ENCODE data around the gene DIAPH2. TPM values are rescaled to one million over a fixed set of nuclear protein-coding genes. Genes with fewer than 3 reads are reported as not detected.

DIAPH2 gene
- total RNA-seq, 5 donors from 2014 or later (not counting 1 experiment from before 2014, with no cell fraction given), result 8.4 to 15.3 (median 10.8) TPM

DNA sequence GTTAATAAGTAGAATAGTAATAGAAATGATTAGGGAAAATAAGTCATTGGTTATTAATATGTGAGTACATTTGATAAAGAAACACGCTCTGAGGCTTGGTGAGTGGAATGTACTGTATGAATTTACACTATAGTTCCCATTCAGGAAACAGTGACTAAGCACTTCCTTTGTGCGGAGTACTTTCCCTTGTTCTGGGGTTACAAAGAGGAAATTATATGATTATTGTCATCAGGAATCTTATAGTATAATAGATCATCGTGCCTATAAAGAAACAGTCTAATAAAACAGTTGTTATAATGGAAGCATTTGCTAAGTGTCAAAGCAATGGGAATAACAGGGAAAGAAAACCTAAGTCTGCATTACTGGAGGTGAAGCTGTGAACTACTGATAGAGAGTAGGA, 337.0 kb downstream of the DIAPH2 start:
- Histone ChIP-seq H3K36me3 (ENCODE audit: control insufficient read depth in 2 of 2, extremely low read depth in 1 of 2, insufficient read depth in 1 of 2, low read length in 1 of 2) (no peaks in the 10 kb centered on the region), H3K4me1 (ENCODE audit: control insufficient read depth in 1 of 2, extremely low read depth in 1 of 2, insufficient read depth in 2 of 2, low read length in 2 of 2) (no peaks in the 10 kb centered on the region), H3K4me3 (ENCODE audit: control insufficient read depth in 1 of 2, extremely low read depth in 1 of 2, low read length in 1 of 2) (no peak overlapping the region), H3K27me3 (replicated peaks in 1 of 2; ENCODE audit: control insufficient read depth in 2 of 2, extremely low read depth in 1 of 2, insufficient read depth in 2 of 2, low read length in 1 of 2) (no peaks in the 10 kb centered on the region), H3K9me3 (no peaks in the 10 kb centered on the region), H3K27ac (ENCODE audit: low read length) (no peak overlapping the region)
- ATAC-seq (replicated peaks in 1 of 4) (no peak), DNase-seq (no peak)
- Mint-ChIP-seq H3K4me1 (peaks cover 0 to 1% (median 0%) of the 10 kb centered on the region in 3 donors), H3K36me3 (peaks cover 3% of the 10 kb centered on the region), H3K9me3 (no peaks in the 10 kb centered on the region), H3K27me3 (peaks cover 0 to 5% of the 10 kb centered on the region in 2 donors), H3K27ac (no peak overlapping the region), H3K4me3 (no peak overlapping the region)
- CTCF ChIA-PET, result no interaction called here
- WGBS (ENCODE audit: insufficient coverage), result no CpG with 5 or more reads among the region's 3 CpGs
- POLR2A ChIA-PET, result no interaction called here

GRCh38 chrX:97026406-97026805, 341.8 kb downstream of the DIAPH2 start:
- Histone ChIP-seq H3K27me3 (replicated peaks in 1 of 2; ENCODE audit: control insufficient read depth in 2 of 2, extremely low read depth in 1 of 2, insufficient read depth in 2 of 2, low read length in 1 of 2) (no peaks in the 10 kb centered on the region), H3K9me3 (no peaks in the 10 kb centered on the region), H3K36me3 (ENCODE audit: control insufficient read depth in 2 of 2, extremely low read depth in 1 of 2, insufficient read depth in 1 of 2, low read length in 1 of 2) (no peaks in the 10 kb centered on the region), H3K4me1 (ENCODE audit: control insufficient read depth in 1 of 2, extremely low read depth in 1 of 2, insufficient read depth in 2 of 2, low read length in 2 of 2) (no peaks in the 10 kb centered on the region), H3K4me3 (ENCODE audit: control insufficient read depth in 1 of 2, extremely low read depth in 1 of 2, low read length in 1 of 2) (no peak overlapping the region), H3K27ac (ENCODE audit: low read length) (no peak overlapping the region)
- CTCF ChIA-PET, result interaction anchor here in 1 of 2 donors (0.6 kb wide), 1 partner anchor 1004 kb away, joined by 3 read pairs; no protein-coding TSS in a partner anchor
- Mint-ChIP-seq H3K9me3 (no peaks in the 10 kb centered on the region), H3K36me3 (peaks cover 5% of the 10 kb centered on the region), H3K4me3 (no peak overlapping the region), H3K27ac (no peak overlapping the region), H3K27me3 (peaks cover 0 to 6% of the 10 kb centered on the region in 2 donors), H3K4me1 (peaks cover 0 to 1% (median 0%) of the 10 kb centered on the region in 3 donors)
- ATAC-seq (replicated peaks in 1 of 4) (no peak), DNase-seq (no peak)
- POLR2A ChIA-PET, result no interaction called here
- no CpG with 5 or more reads among the region's 2 CpGs for WGBS (ENCODE audit: insufficient coverage)

DNA sequence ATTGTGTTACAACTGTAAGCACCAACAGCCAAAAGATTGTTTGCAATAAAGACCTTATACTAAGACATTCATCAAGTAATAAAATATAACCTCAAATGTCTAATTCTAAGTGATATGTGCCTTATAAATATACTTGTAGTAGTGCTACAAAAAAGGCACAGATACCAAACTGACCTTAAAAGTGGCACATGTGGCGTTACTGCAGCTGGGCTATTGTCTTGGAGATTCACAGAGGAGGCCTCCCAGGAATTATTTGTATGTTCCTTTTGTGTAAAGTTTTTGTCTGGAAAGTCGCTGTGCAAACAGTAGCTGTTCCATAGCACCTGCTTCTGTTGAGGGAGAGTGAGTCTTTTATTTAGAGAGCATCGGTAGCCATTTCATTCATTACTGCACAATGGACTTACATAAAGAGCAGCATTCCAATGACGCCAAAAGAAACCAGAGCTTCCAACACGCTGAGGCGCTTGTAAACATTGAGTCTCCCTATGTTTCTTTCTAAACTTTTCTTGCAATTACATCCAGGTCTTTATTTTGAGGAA, 342.8 kb downstream of the DIAPH2 start:
- Histone ChIP-seq H3K4me3 (ENCODE audit: control insufficient read depth in 1 of 2, extremely low read depth in 1 of 2, low read length in 1 of 2) (no peak overlapping the region), H3K9me3 (no peaks in the 10 kb centered on the region), H3K27ac (ENCODE audit: low read length) (no peak overlapping the region), H3K27me3 (replicated peaks in 1 of 2; ENCODE audit: control insufficient read depth in 2 of 2, extremely low read depth in 1 of 2, insufficient read depth in 2 of 2, low read length in 1 of 2) (no peaks in the 10 kb centered on the region), H3K4me1 (ENCODE audit: control insufficient read depth in 1 of 2, extremely low read depth in 1 of 2, insufficient read depth in 2 of 2, low read length in 2 of 2) (no peaks in the 10 kb centered on the region), H3K36me3 (ENCODE audit: control insufficient read depth in 2 of 2, extremely low read depth in 1 of 2, insufficient read depth in 1 of 2, low read length in 1 of 2) (no peaks in the 10 kb centered on the region)
- POLR2A ChIA-PET, result no interaction called here
- Mint-ChIP-seq H3K27ac (no peak overlapping the region), H3K4me3 (no peak overlapping the region), H3K36me3 (peaks cover 5% of the 10 kb centered on the region), H3K4me1 (peaks cover 0 to 1% (median 0%) of the 10 kb centered on the region in 3 donors), H3K27me3 (peaks cover 0 to 13% of the 10 kb centered on the region in 2 donors), H3K9me3 (no peaks in the 10 kb centered on the region)
- CTCF ChIA-PET, result no interaction called here
- no CpG with 5 or more reads among the region's 6 CpGs for WGBS (ENCODE audit: insufficient coverage)
- no peak for DNase-seq
- ATAC-seq (replicated peaks in 1 of 4), result no peak

DNA sequence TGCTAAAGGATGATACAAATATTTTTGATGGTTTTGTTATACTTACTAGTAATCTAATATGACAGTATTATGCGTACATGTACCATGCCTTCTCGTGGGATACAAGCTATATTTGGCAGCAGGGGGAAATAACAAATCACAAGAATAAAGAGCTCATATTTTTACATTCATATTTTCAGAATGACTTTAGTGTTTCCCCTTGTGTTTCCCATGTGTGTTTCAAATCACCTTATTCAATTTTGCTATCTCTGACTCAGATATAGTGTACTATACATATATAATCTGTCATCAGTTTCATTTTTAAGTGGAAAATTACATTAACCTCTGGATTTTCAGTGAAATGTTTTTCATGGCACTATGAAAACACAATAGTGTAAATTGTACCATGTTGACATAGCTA, 345.8 kb downstream of the DIAPH2 start:
- H3K4me3 Mint-ChIP-seq, result no peak overlapping the region
- Histone ChIP-seq H3K9me3 (no peaks in the 10 kb centered on the region), H3K36me3 (ENCODE audit: control insufficient read depth in 2 of 2, extremely low read depth in 1 of 2, insufficient read depth in 1 of 2, low read length in 1 of 2) (no peaks in the 10 kb centered on the region), H3K4me1 (ENCODE audit: control insufficient read depth in 1 of 2, extremely low read depth in 1 of 2, insufficient read depth in 2 of 2, low read length in 2 of 2) (no peaks in the 10 kb centered on the region), H3K27me3 (replicated peaks in 1 of 2; ENCODE audit: control insufficient read depth in 2 of 2, extremely low read depth in 1 of 2, insufficient read depth in 2 of 2, low read length in 1 of 2) (no peaks in the 10 kb centered on the region), H3K4me3 (ENCODE audit: control insufficient read depth in 1 of 2, extremely low read depth in 1 of 2, low read length in 1 of 2) (no peak overlapping the region), H3K27ac (ENCODE audit: low read length) (no peak overlapping the region)
- WGBS (ENCODE audit: insufficient coverage), result no CpG with 5 or more reads among the region's 2 CpGs
- H3K27me3 Mint-ChIP-seq, result peaks cover 0 to 11% of the 10 kb centered on the region in 2 donors
- no peak for ATAC-seq (replicated peaks in 1 of 4)
- H3K4me1 Mint-ChIP-seq, result peaks cover 0 to 1% (median 0%) of the 10 kb centered on the region in 3 donors
- DNase-seq, result no peak
- H3K9me3 Mint-ChIP-seq, result no peaks in the 10 kb centered on the region
- ChIA-PET POLR2A (no interaction called here), CTCF (no interaction called here)
- H3K27ac Mint-ChIP-seq, result no peak overlapping the region
- peaks cover 5% of the 10 kb centered on the region for H3K36me3 Mint-ChIP-seq

DNA sequence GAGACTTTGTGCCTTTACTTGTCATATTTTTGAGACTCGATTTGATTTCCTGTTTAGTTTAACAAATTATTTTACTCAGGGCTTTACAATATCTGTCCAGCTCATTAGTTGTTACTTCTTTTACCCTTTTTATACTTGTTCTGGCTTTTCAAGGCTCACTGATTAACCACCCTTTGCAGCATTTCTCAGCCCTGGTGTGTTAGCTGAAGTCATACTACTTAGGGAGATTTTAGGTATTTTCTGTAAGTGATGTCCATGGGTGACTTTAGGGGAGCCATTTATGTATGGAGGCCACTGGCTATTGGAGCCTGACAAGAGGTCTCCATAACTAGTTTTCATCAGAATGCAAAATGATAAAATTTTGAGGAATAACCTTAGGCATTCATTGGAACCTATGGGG, 346.3 kb downstream of the DIAPH2 start:
- no peaks in the 10 kb centered on the region for H3K9me3 ChIP-seq
- no peaks in the 10 kb centered on the region for H3K27me3 ChIP-seq (replicated peaks in 1 of 2; ENCODE audit: control insufficient read depth in 2 of 2, extremely low read depth in 1 of 2, insufficient read depth in 2 of 2, low read length in 1 of 2)
- no peak for DNase-seq
- Mint-ChIP-seq H3K4me1 (peaks cover 0 to 1% (median 0%) of the 10 kb centered on the region in 3 donors), H3K9me3 (no peaks in the 10 kb centered on the region), H3K27me3 (peaks cover 0 to 11% of the 10 kb centered on the region in 2 donors), H3K4me3 (no peak overlapping the region), H3K27ac (no peak overlapping the region), H3K36me3 (peaks cover 5% of the 10 kb centered on the region)
- H3K27ac ChIP-seq (ENCODE audit: low read length), result no peak overlapping the region
- H3K36me3 ChIP-seq (ENCODE audit: control insufficient read depth in 2 of 2, extremely low read depth in 1 of 2, insufficient read depth in 1 of 2, low read length in 1 of 2), result no peaks in the 10 kb centered on the region
- H3K4me1 ChIP-seq (ENCODE audit: control insufficient read depth in 1 of 2, extremely low read depth in 1 of 2, insufficient read depth in 2 of 2, low read length in 2 of 2), result no peaks in the 10 kb centered on the region
- ATAC-seq (replicated peaks in 1 of 4), result no peak
- no CpG with 5 or more reads among the region's 1 CpG for WGBS (ENCODE audit: insufficient coverage)
- POLR2A ChIA-PET, result no interaction called here
- H3K4me3 ChIP-seq (ENCODE audit: control insufficient read depth in 1 of 2, extremely low read depth in 1 of 2, low read length in 1 of 2), result no peak overlapping the region
- CTCF ChIA-PET, result no interaction called here

GRCh38 chrX:97039363-97040029, 354.9 kb downstream of the DIAPH2 start:
- CTCF ChIA-PET, result no interaction called here
- Histone ChIP-seq H3K27ac (ENCODE audit: low read length) (no peak overlapping the region), H3K4me1 (ENCODE audit: control insufficient read depth in 1 of 2, extremely low read depth in 1 of 2, insufficient read depth in 2 of 2, low read length in 2 of 2) (no peaks in the 10 kb centered on the region), H3K36me3 (ENCODE audit: control insufficient read depth in 2 of 2, extremely low read depth in 1 of 2, insufficient read depth in 1 of 2, low read length in 1 of 2) (no peaks in the 10 kb centered on the region), H3K27me3 (replicated peaks in 1 of 2; ENCODE audit: control insufficient read depth in 2 of 2, extremely low read depth in 1 of 2, insufficient read depth in 2 of 2, low read length in 1 of 2) (no peaks in the 10 kb centered on the region), H3K4me3 (ENCODE audit: control insufficient read depth in 1 of 2, extremely low read depth in 1 of 2, low read length in 1 of 2) (no peak overlapping the region), H3K9me3 (no peaks in the 10 kb centered on the region)
- Mint-ChIP-seq H3K4me3 (no peak overlapping the region), H3K27me3 (peaks cover 0 to 4% of the 10 kb centered on the region in 2 donors), H3K4me1 (peaks cover 0 to 2% (median 0%) of the 10 kb centered on the region in 3 donors), H3K9me3 (no peaks in the 10 kb centered on the region), H3K27ac (no peak overlapping the region), H3K36me3 (peaks cover 4% of the 10 kb centered on the region)
- ATAC-seq (replicated peaks in 1 of 4), result no peak
- no peak for DNase-seq
- POLR2A ChIA-PET, result no interaction called here
- no CpG with 5 or more reads among the region's 4 CpGs for WGBS (ENCODE audit: insufficient coverage)
